K562 (cell line): Measurements from ENCODE around the gene ZNF467. TPM values are rescaled to one million over a fixed set of nuclear protein-coding genes. Genes with fewer than 3 reads are reported as not detected.

Experiments used
- ATF6 ChIP-seq: sonication (generic); formaldehyde crosslinking; IDR thresholded peaks from 2 replicates; pipeline ENCODE4 v1.4.0; 2020; ENCODE audit warnings: mild to moderate bottlenecking, missing genetic modification reagents
- BRD4 ChIP-seq: fragments of 200-600 bp; sonication (generic); IDR thresholded peaks from 2 replicates; pipeline ENCODE4 v1.6.1; 2017; ENCODE audit warnings: inconsistent platforms
- ETS2 ChIP-seq: IDR thresholded peaks from 2 replicates; pipeline ENCODE4 v1.6.1; 2016; ENCODE audit warnings: borderline replicate concordance, missing genetic modification characterization, mild to moderate bottlenecking, moderate library complexity, missing compliant biosample characterization; ENCODE audit not compliant: poor library complexity, severe bottlenecking
- ETV6 ChIP-seq, 3 experiments: fragments of 150-350 bp in 1 of 3; sonication (generic) in 1 of 3; formaldehyde crosslinking in 1 of 3; IDR thresholded peaks; 2 replicates each; pipeline versions ENCODE4 v1.6.1 to v1.8.0; 2014 to 2022; ENCODE audit warnings: borderline replicate concordance in 2 of 3, low read depth in 2 of 3, antibody characterized with exemption in 1 of 3, low read length in 1 of 3, mild to moderate bottlenecking in 1 of 3, missing genetic modification reagents in 1 of 3
- FOXO4 ChIP-seq: fragments of 450-650 bp; formaldehyde crosslinking; IDR thresholded peaks from 2 replicates; pipeline ENCODE4 v1.4.0; 2020; ENCODE audit warnings: mild to moderate bottlenecking, moderate library complexity
- GTF2F1 ChIP-seq: IDR thresholded peaks from 2 replicates; pipeline ENCODE4 v1.6.1; 2011; ENCODE audit warnings: low read depth, low read length, improper control_type of control experiment
- MBD1 ChIP-seq: fragments of 250-450 bp; sonication (Bioruptor Pico); IDR thresholded peaks from 2 replicates; pipeline ENCODE4 v1.8.0; 2022; ENCODE audit warnings: inconsistent platforms
- NKRF ChIP-seq: fragments of 450-650 bp; IDR thresholded peaks from 2 replicates; pipeline ENCODE4 v1.6.1; 2016; ENCODE audit warnings: borderline replicate concordance
- NR2C1 ChIP-seq, 2 experiments: fragments of 450-650 bp; IDR thresholded peaks; 2 replicates each; pipeline ENCODE4 v1.6.1; 2017; ENCODE audit warnings: mild to moderate bottlenecking in 2 of 2, antibody characterized with exemption in 1 of 2, inconsistent platforms in 1 of 2, missing compliant biosample characterization in 1 of 2, missing genetic modification characterization in 1 of 2
- NR2C2 ChIP-seq, 2 experiments: fragments of 200-800 bp in 1 of 2; sonication (Bioruptor generic) in 1 of 2; sonication (generic) in 1 of 2; formaldehyde crosslinking in 1 of 2; IDR thresholded peaks; 2 replicates each; pipeline versions ENCODE4 v1.6.1 to v1.8.0; 2016 to 2022; ENCODE audit warnings: mild to moderate bottlenecking in 1 of 2, missing compliant biosample characterization in 1 of 2, missing genetic modification characterization in 1 of 2, missing genetic modification reagents in 1 of 2
- POLR2H ChIP-seq: IDR thresholded peaks from 2 replicates; pipeline ENCODE4 v1.6.1; 2016; ENCODE audit warnings: missing genetic modification characterization, low read depth, mild to moderate bottlenecking, control low read depth, missing compliant biosample characterization, moderate library complexity
- POU5F1 ChIP-seq: fragments of 150-350 bp; IDR thresholded peaks from 2 replicates; pipeline ENCODE4 v1.6.1; 2014; ENCODE audit warnings: borderline replicate concordance, low read length, low read depth, mild to moderate bottlenecking; ENCODE audit not compliant: partially characterized antibody
- RFX5 ChIP-seq: IDR thresholded peaks from 2 replicates; pipeline ENCODE4 v1.6.1; 2011; ENCODE audit warnings: low read depth, mild to moderate bottlenecking, improper control_type of control experiment, low read length
- SIRT6 ChIP-seq: IDR thresholded peaks from one replicate; pipeline ENCODE4 v1.6.1; 2012; ENCODE audit warnings: low read depth, mild to moderate bottlenecking, control low read depth, inconsistent platforms, low read length, moderate library complexity
- SREBF2 ChIP-seq: sonication (generic); formaldehyde crosslinking; IDR thresholded peaks from 2 replicates; pipeline ENCODE4 v1.4.0; 2020; ENCODE audit warnings: mild to moderate bottlenecking, missing genetic modification reagents
- ZNF277 ChIP-seq: fragments of 250-450 bp; sonication (Bioruptor Pico); IDR thresholded peaks from 2 replicates; pipeline ENCODE4 v1.8.0; 2022; ENCODE audit warnings: inconsistent platforms, mild to moderate bottlenecking, moderate library complexity, borderline replicate concordance
- ZNF41 ChIP-seq: fragments of 250-450 bp; sonication (Bioruptor Pico); conservative IDR thresholded peaks from 2 replicates; pipeline ENCODE4 v1.4.0; 2020; ENCODE audit warnings: mild to moderate bottlenecking
- polyA plus RNA-seq, 8 experiments: library from polyadenylated mRNA; depleted of rRNA in 4 of 8; stranded (reverse) in 5 of 8; unstranded in 3 of 8; fragments of >200 nt; fragmentation: Nextera tagmentation in 2 of 8; fragmentation: Illumina TruSeq in 1 of 8; extraction: Ambion mirVana in 2 of 8; extraction: Trizol in 1 of 8; gene quantifications; 2 replicates each; pipeline versions ENCODE4 v1.2.1 to v1.2.3, GENCODE V29; 2011 to 2014; ENCODE audit warnings: inconsistent platforms in 1 of 8, missing spikeins in 1 of 8
- total RNA-seq, 7 experiments: library from RNA; depleted of rRNA in 6 of 7; stranded (reverse); fragments of >200 nt in 6 of 7; fragmentation: Illumina TruSeq in 2 of 7; extraction: Trizol in 2 of 7; gene quantifications; 2 replicates each; pipeline versions ENCODE4 v1.2.1 to v1.2.3, GENCODE V29; 2011 to 2021; ENCODE audit warnings: low replicate concordance in 1 of 7

ZNF467 gene
- total and polyA plus RNA-seq, 9 of the 15 experiments (the other 6 are each of a cell fraction or from before 2014, with no cell fraction given), result 0.32 to 14.2 (median 1.7) TPM

- TF ChIP-seq POU5F1 (no peak), NKRF (peak; percentile 55; the same call in 1 of the 2 replicates), BRD4 (no peak), MBD1 (CRISPR knock-in tag) (no peak), GTF2F1 (no peak), FOXO4 (CRISPR knock-in tag) (no peak), ATF6 (CRISPR knock-in tag) (no peak), ETS2 (no peak), NR2C2 (CRISPR knock-in tag; IDR thresholded peaks at IDR 0.05) (no peak), NR2C2 (tag; IDR thresholded peaks at IDR 0.05) (peak; percentile 85), RFX5 (no peak), ETV6 (IDR thresholded peaks at IDR 0.05; ENCODE audit: borderline replicate concordance in 1 of 2, low read depth in 2 of 2, low read length in 1 of 2) (peak in 1 of 2 experiments; percentile 79; a peak in 3 of 4 replicates), ETV6 (CRISPR knock-in tag; IDR thresholded peaks at IDR 0.05; ENCODE audit: borderline replicate concordance) (no peak), POLR2H (tag) (no peak), ZNF277 (CRISPR knock-in tag) (no peak), NR2C1 (IDR thresholded peaks at IDR 0.05) (no peak; the same call in 1 of the 2 replicates), NR2C1 (tag; IDR thresholded peaks at IDR 0.05) (no peak), SREBF2 (CRISPR knock-in tag) (no peak), SIRT6 (no peak), ZNF41 (no peak)
Measured at GRCh38 chr7:149771720-149772240, 1.6 kb downstream of the ZNF467 start (continued).
